ENCODE data around the gene KRT78. TPM values are rescaled to one million over a fixed set of nuclear protein-coding genes. Genes with fewer than 3 reads are reported as not detected.
"Not testable (repeated sequence)": the region's sequence is repeated elsewhere in the genome, so short reads cannot be mapped to it uniquely, and the experiment has no call there.

Gene KRT78
- total RNA-seq, 6 experiments from 2014 or later, result not detected

GRCh38 chr12:52892207-52892852 is 43.5 kb upstream of the KRT78 start:
- H3K27me3 ChIP-seq, result no peaks in the 10 kb centered on the region
- H3K9me3 ChIP-seq, result no peaks in the 10 kb centered on the region
- DNase-seq (no peak), ATAC-seq (no peak)
- WGBS (ENCODE audit: insufficient coverage, low coverage, low lambda C conversion rate, missing lambda C conversion rate), result 82% methylated on average over 4 of the region's 7 CpGs
- H3K36me3 ChIP-seq, result peaks cover 0 to 5% (median under 1%) of the 10 kb centered on the region in 4 donors
- peaks cover 0 to 7% (median 0%) of the 10 kb centered on the region in 4 donors for H3K4me1 ChIP-seq
- no peak overlapping the region for H3K4me3 ChIP-seq
- intact Hi-C loops (cut with DNase I), result no loop called here
- no peak overlapping the region for H3K27ac ChIP-seq
- TF ChIP-seq CTCF (IDR thresholded peaks at IDR 0.05), result no peak
- no peak for TF ChIP-seq POLR2A (IDR thresholded peaks at IDR 0.05)

GRCh38 chr12:52891044-52891443 is 42.2 kb upstream of the KRT78 start:
- intact Hi-C loops (cut with DNase I), result no loop called here
- no peaks in the 10 kb centered on the region for H3K27me3 ChIP-seq

GRCh38 chr12:52890417-52890816 is 41.6 kb upstream of the KRT78 start:
- DNase-seq (no peak), ATAC-seq (no peak)
- no peaks in the 10 kb centered on the region for H3K9me3 ChIP-seq
- no peaks in the 10 kb centered on the region for H3K27me3 ChIP-seq
- no peaks in the 10 kb centered on the region for H3K36me3 ChIP-seq
- intact Hi-C loops (cut with DNase I), result no loop called here
- H3K4me3 ChIP-seq, result no peak overlapping the region
- TF ChIP-seq CTCF (IDR thresholded peaks at IDR 0.05), result no peak
- no peak for TF ChIP-seq POLR2A (IDR thresholded peaks at IDR 0.05)
- WGBS (ENCODE audit: insufficient coverage, low coverage, low lambda C conversion rate, missing lambda C conversion rate), result no CpG with 5 or more reads among the region's 3 CpGs
- H3K27ac ChIP-seq, result no peak overlapping the region
- peaks cover 0 to 4% (median 0%) of the 10 kb centered on the region in 4 donors for H3K4me1 ChIP-seq

More at GRCh38 chr12:52891044-52891443, 42.2 kb upstream of the KRT78 start:
- no peak overlapping the region for H3K4me3 ChIP-seq
- DNase-seq (no peak), ATAC-seq (no peak)
- H3K4me1 ChIP-seq, result peaks cover 0 to 7% (median 0%) of the 10 kb centered on the region in 4 donors
- TF ChIP-seq CTCF (IDR thresholded peaks at IDR 0.05) (no peak), POLR2A (IDR thresholded peaks at IDR 0.05) (no peak)
- H3K36me3 ChIP-seq, result no peaks in the 10 kb centered on the region
- WGBS (ENCODE audit: insufficient coverage, low coverage, low lambda C conversion rate, missing lambda C conversion rate), result 40% methylated on average over 1 of the region's 2 CpGs
- no peak overlapping the region for H3K27ac ChIP-seq
- H3K9me3 ChIP-seq, result no peaks in the 10 kb centered on the region

GRCh38 chr12:52884526-52885293 is 35.9 kb upstream of the KRT78 start:
- Histone ChIP-seq H3K9me3 (no peaks in the 10 kb centered on the region), H3K4me3 (peak overlapping the region in 1 of 3 donors; percentile 23), H3K4me1 (peaks cover 0 to 13% (median 0%) of the 10 kb centered on the region in 4 donors), H3K36me3 (no peaks in the 10 kb centered on the region), H3K27me3 (no peaks in the 10 kb centered on the region), H3K27ac (peak overlapping the region in 1 of 3 donors; percentile 54)
- DNase-seq, result peak; percentile 80 to 87 (median 86)
- WGBS (ENCODE audit: insufficient coverage, low coverage, low lambda C conversion rate, missing lambda C conversion rate), result 15% methylated on average over 13 of the region's 13 CpGs
- peak; percentile 91 to 95 (median 92) for ATAC-seq
- TF ChIP-seq CTCF (IDR thresholded peaks at IDR 0.05), result peak; percentile 91 to 99 (median 96)
- TF ChIP-seq POLR2A (IDR thresholded peaks at IDR 0.05), result no peak
- intact Hi-C loops (cut with DNase I), result loop anchor here (2.0 to 5.0 kb wide), 2 partner anchors 93 to 96 kb away; no protein-coding TSS in a partner anchor

GRCh38 chr12:52880499-52880898 is 31.7 kb upstream of the KRT78 start:
- H3K4me3 ChIP-seq; ATAC-seq; DNase-seq; H3K9me3 ChIP-seq; H3K27ac ChIP-seq; H3K27me3 ChIP-seq; intact Hi-C loops (cut with DNase I); H3K36me3 ChIP-seq: not testable (repeated sequence)
- H3K4me1 ChIP-seq, result peaks cover 0 to 18% (median 0%) of the 10 kb centered on the region in 4 donors
- 30% methylated on average over 4 of the region's 8 CpGs for WGBS (ENCODE audit: insufficient coverage, low coverage, low lambda C conversion rate, missing lambda C conversion rate)
